H1 (cell line): ENCODE results near the gene TRNP1. TPM values are rescaled to one million over a fixed set of nuclear protein-coding genes. Genes with fewer than 3 reads are reported as not detected.

Source experiments
- CTCF ChIA-PET: fragments of 300-600 bp; sonication (Branson Sonifier 250); formaldehyde crosslinking; loops from one replicate; lab custom pipeline; 2021; ENCODE audit not compliant: partially characterized antibody; lab: Charles Lee
- POLR2A ChIA-PET: fragments of 300-600 bp; sonication (Branson Sonifier 250); formaldehyde crosslinking; loops from one replicate; lab custom pipeline; 2021; ENCODE audit warnings: inconsistent platforms; ENCODE audit not compliant: partially characterized antibody; lab: Charles Lee
- DNase-seq, 2 experiments: peaks; one replicate each; pipeline versions ENCODE4 v3.0.0 to v3.0.0-alpha.2; 2010 to 2022; ENCODE audit warnings: low spot score in 2 of 2, low read depth in 1 of 2, mixed read lengths in 1 of 2
- FAIRE-seq: peaks from 2 replicates; lab custom pipeline; 2011; peaks lifted over from hg19 to GRCh38; lab: Jason Lieb, UNC
- H2AFZ ChIP-seq: 2 replicates; pipeline ENCODE4 v1.8.1; 2012; ENCODE audit warnings: low read length, inconsistent platforms
- H2AK5ac ChIP-seq: 2 replicates; pipeline ENCODE4 v1.6.1; 2013; ENCODE audit warnings: low read depth, low read length
- H2BK120ac ChIP-seq: replicated peaks from 2 replicates; pipeline ENCODE3; 2013; ENCODE audit warnings: low read depth, low read length, inconsistent platforms
- H2BK12ac ChIP-seq: 2 replicates; pipeline ENCODE4 v1.6.1; 2013; ENCODE audit warnings: low read depth, low read length
- H2BK15ac ChIP-seq: 2 replicates; pipeline ENCODE4 v1.6.1; 2013; ENCODE audit warnings: low read length
- H2BK20ac ChIP-seq: 2 replicates; pipeline ENCODE4 v1.6.1; 2013; ENCODE audit warnings: low read length
- H2BK5ac ChIP-seq: 2 replicates; pipeline ENCODE4 v1.6.1; 2013; ENCODE audit warnings: low read depth, low read length
- H3K14ac ChIP-seq: 2 replicates; pipeline ENCODE4 v1.6.1; 2013; ENCODE audit warnings: inconsistent platforms; ENCODE audit not compliant: insufficient read length
- H3K18ac ChIP-seq: 2 replicates; pipeline ENCODE4 v1.6.1; 2013; ENCODE audit warnings: low read length; ENCODE audit errors: extremely low read depth
- H3K23ac ChIP-seq: 2 replicates; pipeline ENCODE4 v1.6.1; 2013; ENCODE audit warnings: inconsistent platforms; ENCODE audit not compliant: insufficient read length
- H3K23me2 ChIP-seq: 2 replicates; pipeline ENCODE4 v1.6.1; 2013; ENCODE audit warnings: low read depth, low read length
- H3K27ac ChIP-seq: 2 replicates; pipeline ENCODE4 v1.6.1; 2011; ENCODE audit warnings: low read depth, low read length, inconsistent platforms
- H3K27me3 ChIP-seq, 4 experiments: replicated peaks in 1 of 4; 1 replicate in 1 of 4; 2 replicates in 3 of 4; pipeline versions ENCODE4 v1.6.1 to v1.8.1; 2011 to 2013; ENCODE audit warnings: low read length in 3 of 4, mild to moderate bottlenecking in 3 of 4, inconsistent platforms in 2 of 4, mixed read lengths in 2 of 4, moderate library complexity in 1 of 4; ENCODE audit not compliant: control insufficient read depth in 3 of 4, insufficient read depth in 3 of 4; ENCODE audit errors: extremely low read depth in 1 of 4
- H3K36me3 ChIP-seq, 4 experiments: 2 replicates each; pipeline versions ENCODE4 v1.6.1 to v1.8.1; 2011 to 2013; ENCODE audit warnings: mild to moderate bottlenecking in 4 of 4, low read length in 3 of 4, moderate library complexity in 2 of 4, control low read depth in 1 of 4, inconsistent platforms in 1 of 4; ENCODE audit not compliant: insufficient read depth in 4 of 4, control insufficient read depth in 2 of 4
- H3K4ac ChIP-seq: replicated peaks from 2 replicates; pipeline ENCODE3; 2013; ENCODE audit warnings: low read length, low read depth, mixed read lengths, inconsistent platforms; ENCODE audit not compliant: insufficient read length
- H3K4me1 ChIP-seq, 4 experiments: replicated peaks in 1 of 4; 1 replicate in 1 of 4; 2 replicates in 3 of 4; pipeline versions ENCODE4 v1.6.1 to v1.8.1; 2011 to 2013; ENCODE audit warnings: low read length in 3 of 4, inconsistent platforms in 2 of 4, mixed read lengths in 1 of 4; ENCODE audit not compliant: insufficient read depth in 4 of 4, control insufficient read depth in 3 of 4
- H3K4me2 ChIP-seq, 2 experiments: 2 replicates each; pipeline versions ENCODE4 v1.6.1 to v1.8.1; 2011 to 2013; ENCODE audit warnings: low read depth in 2 of 2, low read length in 2 of 2, control low read depth in 1 of 2, inconsistent platforms in 1 of 2, mild to moderate bottlenecking in 1 of 2; ENCODE audit not compliant: insufficient read depth in 1 of 2
- H3K4me3 ChIP-seq, 4 experiments: fragments of 200-600, 300-600 bp in 1 of 4; sonication (generic), shearing (Covaris generic), sonication (Bioruptor Twin) in 1 of 4; 2 replicates each; pipeline versions ENCODE4 v1.5.1 to v1.8.1; 2011 to 2016; ENCODE audit warnings: low read length in 4 of 4, low read depth in 3 of 4, control low read depth in 2 of 4, inconsistent platforms in 2 of 4, mild to moderate bottlenecking in 2 of 4, mixed read lengths in 1 of 4, moderate library complexity in 1 of 4; ENCODE audit not compliant: insufficient read depth in 2 of 4; ENCODE audit errors: extremely low read depth in 1 of 4
- H3K56ac ChIP-seq: replicated peaks from 2 replicates; pipeline ENCODE3; 2013; ENCODE audit warnings: low read depth, mild to moderate bottlenecking, mixed read lengths, low read length, inconsistent platforms; ENCODE audit not compliant: insufficient read length
- H3K79me1 ChIP-seq: 2 replicates; pipeline ENCODE4 v1.6.1; 2013; ENCODE audit warnings: low read depth, low read length, control low read depth
- H3K79me2 ChIP-seq, 2 experiments: 2 replicates each; pipeline versions ENCODE4 v1.6.1 to v1.8.1; 2012 to 2013; ENCODE audit warnings: low read length in 2 of 2, mild to moderate bottlenecking in 2 of 2, inconsistent platforms in 1 of 2; ENCODE audit not compliant: insufficient read depth in 2 of 2, control insufficient read depth in 1 of 2
- H3K9ac ChIP-seq, 4 experiments: replicated peaks in 1 of 4; 1 replicate in 1 of 4; 2 replicates in 3 of 4; pipeline versions ENCODE4 v1.6.1 to v1.8.1; 2011 to 2013; ENCODE audit warnings: low read depth in 3 of 4, low read length in 3 of 4, control low read depth in 2 of 4, mild to moderate bottlenecking in 2 of 4, moderate library complexity in 2 of 4, inconsistent platforms in 1 of 4; ENCODE audit errors: extremely low read depth in 1 of 4
- H3K9me3 ChIP-seq, 2 experiments: 2 replicates each; pipeline versions ENCODE4 v1.6.1 to v1.8.1; 2012 to 2013; ENCODE audit warnings: mild to moderate bottlenecking in 2 of 2, moderate library complexity in 2 of 2, control low read depth in 1 of 2, inconsistent platforms in 1 of 2, low read depth in 1 of 2, low read length in 1 of 2, mixed read lengths in 1 of 2; ENCODE audit not compliant: insufficient read depth in 2 of 2
- H4K20me1 ChIP-seq, 2 experiments: replicated peaks in 1 of 2; 2 replicates each; pipeline versions ENCODE3 to v1.8.1; 2011 to 2013; ENCODE audit warnings: inconsistent platforms in 2 of 2, low read length in 2 of 2, mild to moderate bottlenecking in 1 of 2; ENCODE audit not compliant: insufficient read depth in 2 of 2, control insufficient read depth in 1 of 2
- H4K5ac ChIP-seq: 2 replicates; pipeline ENCODE4 v1.6.1; 2013; ENCODE audit warnings: low read length, low read depth, mixed read lengths, inconsistent platforms; ENCODE audit not compliant: insufficient read length
- H4K8ac ChIP-seq: 2 replicates; pipeline ENCODE4 v1.8.0; 2013; ENCODE audit warnings: mild to moderate bottlenecking, moderate library complexity, low read length, inconsistent platforms; ENCODE audit not compliant: insufficient read depth; ENCODE audit errors: extremely low read depth
- H4K91ac ChIP-seq: replicated peaks from 2 replicates; pipeline ENCODE3; 2013; ENCODE audit warnings: low read length, mixed read lengths, inconsistent platforms; ENCODE audit not compliant: insufficient read length
- CREB1 ChIP-seq: IDR thresholded peaks from 2 replicates; pipeline ENCODE4 v1.6.1; 2012; ENCODE audit warnings: inconsistent platforms
- EP300 ChIP-seq, 2 experiments: IDR thresholded peaks; 1 replicate in 1 of 2; 2 replicates in 1 of 2; pipeline ENCODE4 v1.6.1; 2011 to 2012; ENCODE audit warnings: low read depth in 2 of 2, low read length in 2 of 2, mild to moderate bottlenecking in 2 of 2, borderline replicate concordance in 1 of 2, inconsistent platforms in 1 of 2, moderate library complexity in 1 of 2
- JUND ChIP-seq: IDR thresholded peaks from 2 replicates; pipeline ENCODE4 v1.6.1; 2011; ENCODE audit warnings: mild to moderate bottlenecking, improper control_type of control experiment, low read length
- MAX ChIP-seq: IDR thresholded peaks from 2 replicates; pipeline ENCODE4 v1.6.1; 2012; ENCODE audit warnings: inconsistent platforms
- PHF8 ChIP-seq: fragments of 200-600 bp; sonication (generic); conservative IDR thresholded peaks from 2 replicates; pipeline ENCODE4 v1.7.1; 2012; ENCODE audit warnings: low read depth, mild to moderate bottlenecking, inconsistent platforms, low read length, moderate library complexity
- SUZ12 ChIP-seq: fragments of 200-600 bp; sonication (generic); IDR thresholded peaks from 2 replicates; pipeline ENCODE4 v1.6.1; 2012; ENCODE audit warnings: mild to moderate bottlenecking, inconsistent platforms, low read length, moderate library complexity, mixed read lengths
- TCF12 ChIP-seq: IDR thresholded peaks from 2 replicates; pipeline ENCODE4 v1.6.1; 2011; ENCODE audit warnings: low read depth, mild to moderate bottlenecking, low read length
- WGBS, 2 experiments: shearing (Covaris generic) in 1 of 2; methylation state at CpG; one replicate each; pipeline versions ENCODE4 v1.1.6 to v1.1.7; 2013 to 2015; ENCODE audit warnings: low lambda C conversion rate in 2 of 2, mixed read lengths in 2 of 2, inconsistent platforms in 1 of 2, low coverage in 1 of 2, missing lambda C conversion rate in 1 of 2; ENCODE audit not compliant: insufficient replicate concordance in 2 of 2, insufficient coverage in 1 of 2, insufficient read length in 1 of 2; ENCODE audit errors: extremely low coverage in 1 of 2, missing lambda C conversion rate in 1 of 2; 5-methylcytosine and 5-hydroxymethylcytosine counted together
- polyA plus RNA-seq, 7 experiments: library from polyadenylated mRNA; depleted of rRNA in 3 of 7; stranded (reverse) in 5 of 7; unstranded in 2 of 7; fragments of >200 nt in 5 of 7; fragments of 200-250 nt in 2 of 7; gene quantifications; 1 replicate in 5 of 7; 2 replicates in 1 of 7; 4 replicates in 1 of 7; pipeline versions ENCODE4 v1.2.1 to v1.2.3, GENCODE V29; 2011 to 2013; ENCODE audit warnings: missing spikeins in 2 of 7, mixed read lengths in 2 of 7
- total RNA-seq: library from RNA; stranded (reverse); fragmentation: NEBNext Ultra II Directional; extraction: Animal tissue kit (Norgen Biotek cat#: 25700); gene quantifications from 2 replicates; pipeline ENCODE4 v1.2.1, GENCODE V29; 2021

The TRNP1 gene
- total and polyA plus RNA-seq, 2 of the 8 experiments (the other 6 are each of a cell fraction or from before 2014, with no cell fraction given) = 51.7 to 102 TPM

GRCh38 chr1:26951216-26951615 lies 42.3 kb upstream of the TRNP1 start:
- DNase-seq = no peak
- Histone ChIP-seq H3K79me2 (no peaks in the 10 kb centered on the region), H2AK5ac (no peak overlapping the region), H3K4me3 (no peak overlapping the region), H2BK12ac (no peak overlapping the region), H4K5ac (no peak overlapping the region), H2BK120ac (no peak overlapping the region), H3K23ac (no peak overlapping the region), H4K20me1 (peaks cover 2 to 4% of the 10 kb centered on the region in 2 experiments), H3K18ac (no peak overlapping the region), H3K9ac (no peak overlapping the region), H2BK15ac (no peak overlapping the region), H3K23me2 (no peaks in the 10 kb centered on the region), H3K14ac (no peak overlapping the region), H3K9me3 (no peaks in the 10 kb centered on the region), H3K36me3 (peaks cover 0 to 20% (median 2%) of the 10 kb centered on the region in 4 experiments; a peak in 4 of 8 replicates), H2AFZ (no peak overlapping the region), H3K56ac (no peak overlapping the region), H2BK5ac (no peak overlapping the region), H4K91ac (no peak overlapping the region), H3K27me3 (no peaks in the 10 kb centered on the region), H3K79me1 (no peaks in the 10 kb centered on the region), H4K8ac (no peak overlapping the region), H3K4ac (no peak overlapping the region), H3K27ac (no peak overlapping the region), H3K4me1 (no peaks in the 10 kb centered on the region), H3K4me2 (no peak overlapping the region), H2BK20ac (no peak overlapping the region)
- TF ChIP-seq SUZ12 (no peak), CREB1 (no peak), MAX (no peak), EP300 (IDR thresholded peaks at IDR 0.05; ENCODE audit: borderline replicate concordance in 1 of 2, low read depth in 2 of 2, low read length in 2 of 2) (no peak), JUND (no peak), PHF8 (no peak), TCF12 (no peak)
- CTCF ChIA-PET = interaction anchor here (0.8 to 1.5 kb wide), 3 partner anchors 9 to 27 kb away, joined by 3 to 4 read pairs (median 3); no protein-coding TSS in a partner anchor
- FAIRE-seq = no peak
- POLR2A ChIA-PET = interaction anchor here (0.6 to 5.3 kb wide), 8 partner anchors 9 to 54 kb away, joined by 3 to 26 read pairs (median 5); partner anchors contain the start of gene KDF1
- 92% methylated on average over 14 of the region's 14 CpGs; no CpG with 5 or more reads in 1 of the 2 experiments for WGBS, 2 experiments
